SW480 (cell line): ENCODE data around the gene SLC6A6.
A peak's percentile ranks its signal among the peaks of the same experiment; 100 is the strongest.

Source experiments
- DNase-seq: peaks from one replicate; pipeline ENCODE4 v3.0.0-alpha.2; 2016; ENCODE audit warnings: low spot score

Gene SLC6A6

GRCh38 chr3:14422016-14422963 lies 19.9 kb downstream of the SLC6A6 start:
- DNase-seq, result no peak

GRCh38 chr3:14423197-14423743 lies 20.9 kb downstream of the SLC6A6 start:
- DNase-seq, result no peak

- no peak for DNase-seq
These were observed 21.6 kb downstream of the SLC6A6 start for GRCh38 chr3:14423963-14424362.

- no peak for DNase-seq
These were observed 22.5 kb downstream of the SLC6A6 start for GRCh38 chr3:14424711-14425580.

- DNase-seq, result no peak
These were observed 23.3 kb downstream of the SLC6A6 start for GRCh38 chr3:14425581-14426304.

- DNase-seq, result no peak
These were observed 23.9 kb downstream of the SLC6A6 start for GRCh38 chr3:14426305-14426620.

GRCh38 chr3:14428087-14429033 lies 26.0 kb downstream of the SLC6A6 start:
- no peak for DNase-seq

GRCh38 chr3:14429237-14429636 lies 26.8 kb downstream of the SLC6A6 start:
- no peak for DNase-seq

GRCh38 chr3:14429640-14430039 lies 27.2 kb downstream of the SLC6A6 start:
- DNase-seq, result no peak

- no peak for DNase-seq
These were observed 27.6 kb downstream of the SLC6A6 start for GRCh38 chr3:14430053-14430452.

- no peak for DNase-seq
These were observed 28.5 kb downstream of the SLC6A6 start for GRCh38 chr3:14430706-14431451.

- DNase-seq, result no peak
These were observed 29.1 kb downstream of the SLC6A6 start for GRCh38 chr3:14431452-14431916.

GRCh38 chr3:14431917-14432834 lies 29.8 kb downstream of the SLC6A6 start:
- peak; percentile 93 for DNase-seq

GRCh38 chr3:14433106-14433505 lies 30.7 kb downstream of the SLC6A6 start:
- DNase-seq, result no peak

- no peak for DNase-seq
These were observed 31.7 kb downstream of the SLC6A6 start for GRCh38 chr3:14434126-14434497.

GRCh38 chr3:14434498-14435151 lies 32.2 kb downstream of the SLC6A6 start:
- DNase-seq, result no peak

- no peak for DNase-seq
These were observed 33.0 kb downstream of the SLC6A6 start for GRCh38 chr3:14435175-14436014.

GRCh38 chr3:14436954-14437281 lies 34.5 kb downstream of the SLC6A6 start:
- no peak for DNase-seq
